HG03066 (cell line): ENCODE data around the gene SLC25A10.

Source experiments
- ATAC-seq: cut with Tn5 transposase; IDR thresholded peaks from one replicate; pipeline ENCODE4 v1.9.1; 2021; ENCODE audit warnings: low read depth; ENCODE audit not compliant: unreplicated experiment

SLC25A10 gene

GRCh38 chr17:81686614-81687013 lies 25.5 kb upstream of the SLC25A10 start:
- no peak for ATAC-seq

DNA sequence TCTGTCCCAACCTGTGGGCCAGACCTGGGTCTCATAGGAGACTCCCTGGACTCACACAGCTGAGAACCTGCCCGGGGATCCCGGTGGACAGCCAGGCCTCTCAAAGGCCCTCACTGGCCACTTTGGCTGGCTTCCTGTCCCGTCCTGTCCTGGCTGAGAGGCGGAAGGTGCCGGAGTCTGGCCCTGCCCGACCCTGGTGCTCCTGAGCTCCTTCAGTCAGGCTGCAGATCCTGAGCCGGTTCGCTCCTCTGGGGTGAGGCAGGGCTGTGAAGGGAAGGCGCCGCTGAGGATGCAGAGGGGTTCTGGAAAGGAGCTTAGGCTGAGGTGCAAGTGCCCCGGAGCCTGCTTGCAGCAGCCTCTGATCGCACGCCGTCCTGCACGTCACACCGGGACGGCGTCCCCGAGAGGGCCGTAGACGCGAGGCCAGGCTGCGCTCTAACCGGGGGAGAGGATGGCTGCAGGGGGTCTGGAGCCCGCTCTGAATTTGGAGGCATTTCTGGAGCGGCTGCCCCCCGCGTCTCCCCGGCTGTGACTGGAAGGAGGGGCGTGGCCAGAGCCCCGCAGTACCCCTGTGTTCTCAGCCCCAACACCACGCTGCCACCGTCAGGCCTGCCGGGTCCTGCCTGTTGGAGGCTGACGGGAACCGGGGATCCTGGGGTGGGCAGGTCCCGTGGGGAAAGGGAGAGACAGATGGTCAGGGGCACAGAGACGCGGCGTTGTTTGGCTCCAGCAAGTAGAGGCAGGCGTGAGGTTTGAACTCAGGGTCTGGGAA lies 24.1 kb upstream of the SLC25A10 start:
- no peak for ATAC-seq

DNA sequence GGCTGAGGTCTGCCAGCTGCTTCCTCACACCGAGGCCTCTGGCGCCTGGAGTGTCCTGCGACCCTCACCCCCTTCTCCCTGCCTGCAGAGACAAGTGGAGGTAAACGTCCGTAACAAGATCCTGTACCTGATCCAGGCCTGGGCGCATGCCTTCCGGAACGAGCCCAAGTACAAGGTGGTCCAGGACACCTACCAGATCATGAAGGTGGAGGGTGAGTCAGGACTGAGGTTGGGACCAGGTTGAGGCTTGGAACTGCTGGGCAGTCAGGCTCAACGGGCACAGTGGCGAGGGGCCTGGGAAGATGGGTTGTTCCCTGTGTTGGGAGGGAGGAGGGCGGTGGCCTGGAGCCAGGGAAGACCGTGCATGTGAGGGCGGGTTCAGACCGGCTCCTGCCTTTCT lies 23.5 kb upstream of the SLC25A10 start:
- no peak for ATAC-seq

GRCh38 chr17:81690066-81690465 lies 22.0 kb upstream of the SLC25A10 start:
- ATAC-seq, result no peak

DNA sequence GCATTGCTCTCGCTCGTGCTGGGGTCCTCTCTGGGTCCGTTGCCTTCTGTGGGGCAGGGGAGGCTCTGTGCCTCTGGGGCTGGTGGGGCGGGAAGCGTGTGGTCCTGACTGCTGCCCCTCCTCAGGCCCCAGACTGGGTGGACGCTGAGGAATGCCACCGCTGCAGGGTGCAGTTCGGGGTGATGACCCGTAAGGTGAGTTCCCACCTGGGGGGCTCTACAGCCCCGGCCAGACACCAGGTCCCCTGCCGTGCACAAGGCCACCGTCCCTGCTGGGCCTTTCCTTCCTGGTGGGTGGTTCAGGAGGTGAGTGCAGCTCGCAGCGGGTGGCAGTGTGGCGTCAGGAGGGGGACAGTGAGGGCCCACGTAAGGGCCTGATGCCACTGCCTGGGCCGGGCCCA lies 21.5 kb upstream of the SLC25A10 start:
- ATAC-seq, result no peak

DNA sequence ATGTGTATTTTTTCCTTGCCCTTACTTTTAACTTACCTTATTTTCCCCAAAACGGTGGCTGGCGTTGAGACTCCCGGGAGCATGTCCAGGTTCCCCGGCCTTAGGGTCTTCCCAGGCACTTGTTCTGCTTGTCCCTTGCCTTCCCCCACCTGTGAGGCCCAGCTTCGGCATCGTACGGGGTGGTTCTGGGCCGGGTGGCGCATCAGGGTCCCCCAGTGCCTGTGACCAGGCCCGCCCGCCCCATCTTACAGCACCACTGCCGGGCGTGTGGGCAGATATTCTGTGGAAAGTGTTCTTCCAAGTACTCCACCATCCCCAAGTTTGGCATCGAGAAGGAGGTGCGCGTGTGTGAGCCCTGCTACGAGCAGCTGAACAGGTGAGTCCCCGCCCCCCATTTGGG lies 20.9 kb upstream of the SLC25A10 start:
- no peak for ATAC-seq

DNA sequence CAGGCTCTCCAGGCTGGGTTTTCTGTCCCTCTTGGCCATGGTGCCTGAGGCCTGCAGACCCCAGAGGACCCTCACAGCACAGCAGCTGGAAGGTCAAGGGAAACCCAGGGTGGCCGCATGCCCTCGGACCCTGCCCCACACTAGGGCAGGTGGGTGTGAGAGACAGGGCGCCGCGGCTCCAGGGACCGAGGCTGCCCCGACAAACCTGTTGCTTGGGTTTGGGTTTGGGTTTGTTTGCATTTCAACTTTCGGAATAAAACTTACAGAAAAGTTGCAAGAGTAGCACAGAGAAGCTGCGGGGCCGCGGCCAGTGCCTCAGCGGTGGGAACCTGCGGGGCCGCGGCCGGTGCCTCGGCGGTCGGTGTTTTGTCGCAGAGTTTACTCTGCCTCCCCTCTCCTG lies 20.5 kb upstream of the SLC25A10 start:
- no peak for ATAC-seq

DNA sequence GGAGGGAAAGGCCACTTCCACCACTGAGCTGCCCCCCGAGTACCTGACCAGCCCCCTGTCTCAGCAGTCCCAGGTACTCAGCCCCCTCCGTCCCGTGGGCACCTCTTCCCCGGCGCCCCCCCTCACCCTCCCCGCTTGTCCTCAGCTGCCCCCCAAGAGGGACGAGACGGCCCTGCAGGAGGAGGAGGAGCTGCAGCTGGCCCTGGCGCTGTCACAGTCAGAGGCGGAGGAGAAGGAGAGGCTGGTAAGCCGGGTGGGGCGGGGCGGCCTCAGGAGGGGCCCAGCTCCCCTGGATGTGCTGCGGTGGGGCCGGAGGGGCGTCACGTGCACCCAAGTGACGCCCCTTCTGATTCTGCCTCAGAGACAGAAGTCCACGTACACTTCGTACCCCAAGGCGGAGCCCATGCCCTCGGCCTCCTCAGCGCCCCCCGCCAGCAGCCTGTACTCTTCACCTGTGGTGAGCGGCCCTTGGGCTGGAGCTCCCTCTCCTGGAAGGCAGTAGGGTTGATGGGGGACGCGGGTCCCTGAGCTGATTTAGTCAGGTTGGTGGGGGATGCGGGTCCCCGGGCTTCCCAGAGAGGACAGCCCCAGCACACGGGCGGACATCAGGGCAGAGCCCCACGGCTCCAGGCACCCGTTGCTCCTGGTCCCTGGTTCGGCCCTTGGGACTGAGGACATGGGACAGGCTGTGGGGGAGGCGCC lies 18.4 kb upstream of the SLC25A10 start:
- ATAC-seq, result no peak

DNA sequence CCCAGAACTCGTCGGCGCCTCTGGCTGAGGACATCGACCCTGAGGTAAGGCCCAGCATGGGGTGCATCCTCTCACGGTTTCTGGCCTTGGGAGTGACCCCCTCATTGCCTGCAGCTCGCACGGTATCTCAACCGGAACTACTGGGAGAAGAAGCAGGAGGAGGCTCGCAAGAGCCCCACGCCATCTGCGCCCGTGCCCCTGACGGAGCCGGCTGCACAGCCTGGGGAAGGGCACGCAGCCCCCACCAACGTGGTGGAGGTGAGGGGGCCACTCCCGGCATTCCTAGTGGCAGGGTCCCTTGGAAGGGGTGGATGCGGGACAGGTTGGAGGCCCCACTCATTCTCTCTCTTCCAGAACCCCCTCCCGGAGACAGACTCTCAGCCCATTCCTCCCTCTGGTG lies 17.3 kb upstream of the SLC25A10 start:
- no peak for ATAC-seq

- no peak for ATAC-seq
Observed at GRCh38 chr17:81695211-81695610, 16.9 kb upstream of the SLC25A10 start.

DNA sequence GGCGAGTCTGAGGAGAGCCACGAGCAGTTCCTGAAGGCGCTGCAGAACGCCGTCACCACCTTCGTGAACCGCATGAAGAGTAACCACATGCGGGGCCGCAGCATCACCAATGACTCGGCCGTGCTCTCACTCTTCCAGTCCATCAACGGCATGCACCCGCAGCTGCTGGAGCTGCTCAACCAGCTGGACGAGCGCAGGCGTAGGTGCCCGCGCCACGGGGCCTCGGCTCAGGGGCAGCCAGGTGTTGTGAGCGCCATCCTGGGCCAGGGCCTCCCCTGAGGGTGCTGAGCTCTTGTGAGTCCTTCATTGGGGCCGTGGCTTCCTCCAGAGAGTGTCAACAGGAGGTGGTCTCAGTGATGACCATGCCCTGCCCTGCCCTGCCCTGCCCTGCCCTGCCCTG lies 16.3 kb upstream of the SLC25A10 start:
- no peak for ATAC-seq

DNA sequence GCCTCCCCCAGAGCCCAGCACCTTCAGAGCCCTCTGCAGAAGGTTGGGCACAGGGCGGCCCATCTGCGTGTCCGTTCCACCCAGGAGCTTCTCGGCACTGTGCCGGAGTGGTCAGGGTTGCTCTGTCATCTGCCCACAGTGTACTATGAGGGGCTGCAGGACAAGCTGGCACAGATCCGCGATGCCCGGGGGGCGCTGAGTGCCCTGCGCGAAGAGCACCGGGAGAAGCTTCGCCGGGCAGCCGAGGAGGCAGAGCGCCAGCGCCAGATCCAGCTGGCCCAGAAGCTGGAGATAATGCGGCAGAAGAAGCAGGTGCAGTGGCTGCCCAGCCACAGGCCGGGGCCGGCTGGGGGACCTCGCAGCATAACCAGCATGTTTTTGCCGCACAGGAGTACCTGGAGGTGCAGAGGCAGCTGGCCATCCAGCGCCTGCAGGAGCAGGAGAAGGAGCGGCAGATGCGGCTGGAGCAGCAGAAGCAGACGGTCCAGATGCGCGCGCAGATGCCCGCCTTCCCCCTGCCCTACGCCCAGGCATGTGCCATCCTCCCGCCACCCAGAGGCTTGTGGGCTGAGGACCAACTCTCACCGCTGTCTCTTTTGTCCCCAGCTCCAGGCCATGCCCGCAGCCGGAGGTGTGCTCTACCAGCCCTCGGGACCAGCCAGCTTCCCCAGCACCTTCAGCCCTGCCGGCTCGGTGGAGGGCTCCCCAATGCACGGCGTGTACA lies 15.7 kb upstream of the SLC25A10 start:
- no peak for ATAC-seq

DNA sequence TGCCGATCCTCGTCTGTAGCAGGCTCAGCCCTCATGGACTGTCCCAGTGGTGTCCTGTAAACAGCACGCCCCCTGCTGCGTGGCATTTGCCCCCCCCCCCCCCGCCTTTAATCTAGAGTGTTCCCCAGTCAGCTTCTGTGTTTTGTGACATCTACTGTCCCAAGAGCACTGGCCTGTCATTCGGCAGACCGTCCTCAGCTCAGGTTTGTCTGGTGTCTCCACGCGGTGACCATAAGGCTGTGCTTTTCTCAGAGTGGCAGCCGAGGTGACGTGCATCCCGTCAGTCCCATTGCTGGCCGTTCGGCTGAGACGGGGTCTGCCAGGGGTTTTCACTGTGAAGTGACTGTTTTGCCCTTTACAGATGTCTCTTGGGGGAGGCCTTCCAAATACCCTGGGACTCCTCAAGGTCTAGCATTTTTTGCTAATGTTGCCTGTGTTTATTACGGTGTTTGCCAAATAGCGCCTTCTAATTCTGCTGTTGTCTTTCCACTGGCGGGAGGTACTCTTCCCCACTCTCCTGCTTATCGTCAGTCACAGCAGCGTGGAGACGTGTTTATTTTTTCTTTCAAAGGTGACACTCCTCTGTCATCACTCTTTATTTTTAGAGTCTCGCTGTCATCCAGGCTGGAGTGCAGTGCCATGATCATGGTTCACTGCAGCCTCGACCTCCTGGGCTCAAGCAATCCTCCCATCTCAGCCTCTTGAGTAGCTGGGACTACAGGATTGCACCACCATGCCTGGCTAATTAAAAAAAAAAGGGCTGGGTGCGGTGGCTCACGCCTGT lies 14.6 kb upstream of the SLC25A10 start:
- no peak for ATAC-seq

DNA sequence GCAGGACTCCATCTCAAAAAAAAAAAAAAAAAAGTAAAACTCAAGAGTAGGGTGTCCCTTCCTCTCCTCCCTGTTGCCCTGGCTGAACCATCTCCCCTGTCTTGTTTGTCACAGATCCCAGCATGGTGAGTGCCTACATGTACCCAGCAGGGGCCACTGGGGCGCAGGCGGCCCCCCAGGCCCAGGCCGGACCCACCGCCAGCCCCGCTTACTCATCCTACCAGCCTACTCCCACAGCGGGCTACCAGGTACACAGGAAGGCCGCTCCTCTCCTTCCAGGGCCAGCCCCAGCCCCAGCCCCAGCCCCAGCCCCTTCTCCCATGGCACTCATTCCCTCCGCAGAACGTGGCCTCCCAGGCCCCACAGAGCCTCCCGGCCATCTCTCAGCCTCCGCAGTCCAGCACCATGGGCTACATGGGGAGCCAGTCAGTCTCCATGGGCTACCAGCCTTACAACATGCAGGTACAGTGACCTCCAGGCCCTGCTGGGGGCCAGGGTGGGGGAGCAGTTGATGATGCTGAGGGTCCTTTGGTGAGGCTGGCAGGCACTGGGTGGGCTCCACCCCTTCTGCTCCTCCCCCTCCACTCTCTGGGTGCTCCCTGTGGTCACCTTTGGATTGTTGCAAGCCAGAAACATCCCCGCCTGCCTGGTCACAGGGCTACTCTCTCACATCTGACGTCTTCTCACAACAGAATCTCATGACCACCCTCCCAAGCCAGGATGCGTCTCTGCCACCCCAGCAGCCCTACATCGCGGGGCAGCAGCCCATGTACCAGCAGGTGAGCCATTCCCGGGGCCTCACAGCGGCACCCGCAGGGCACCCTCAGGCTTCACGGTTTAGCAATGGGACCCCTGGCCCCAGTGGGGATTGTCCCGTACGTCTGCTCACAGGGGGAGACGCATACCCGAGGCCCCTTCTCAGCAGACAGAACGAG lies 11.5 kb upstream of the SLC25A10 start:
- no peak for ATAC-seq

DNA sequence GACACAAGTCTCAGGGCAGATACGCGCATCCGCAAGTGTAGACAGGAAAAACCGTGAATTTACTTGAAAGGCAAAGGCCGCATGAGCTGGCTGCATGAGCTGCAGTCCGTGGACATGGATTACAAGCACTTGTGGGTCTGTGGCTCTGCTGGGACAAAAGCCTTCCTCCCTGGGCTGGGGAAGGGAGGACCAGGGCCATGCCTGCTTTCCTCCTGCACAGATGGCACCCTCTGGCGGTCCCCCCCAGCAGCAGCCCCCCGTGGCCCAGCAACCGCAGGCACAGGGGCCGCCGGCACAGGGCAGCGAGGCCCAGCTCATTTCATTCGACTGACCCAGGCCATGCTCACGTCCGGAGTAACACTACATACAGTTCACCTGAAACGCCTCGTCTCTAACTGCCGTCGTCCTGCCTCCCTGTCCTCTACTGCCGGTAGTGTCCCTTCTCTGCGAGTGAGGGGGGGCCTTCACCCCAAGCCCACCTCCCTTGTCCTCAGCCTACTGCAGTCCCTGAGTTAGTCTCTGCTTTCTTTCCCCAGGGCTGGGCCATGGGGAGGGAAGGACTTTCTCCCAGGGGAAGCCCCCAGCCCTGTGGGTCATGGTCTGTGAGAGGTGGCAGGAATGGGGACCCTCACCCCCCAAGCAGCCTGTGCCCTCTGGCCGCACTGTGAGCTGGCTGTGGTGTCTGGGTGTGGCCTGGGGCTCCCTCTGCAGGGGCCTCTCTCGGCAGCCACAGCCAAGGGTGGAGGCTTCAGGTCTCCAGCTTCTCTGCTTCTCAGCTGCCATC lies 10.6 kb upstream of the SLC25A10 start:
- no peak for ATAC-seq

DNA sequence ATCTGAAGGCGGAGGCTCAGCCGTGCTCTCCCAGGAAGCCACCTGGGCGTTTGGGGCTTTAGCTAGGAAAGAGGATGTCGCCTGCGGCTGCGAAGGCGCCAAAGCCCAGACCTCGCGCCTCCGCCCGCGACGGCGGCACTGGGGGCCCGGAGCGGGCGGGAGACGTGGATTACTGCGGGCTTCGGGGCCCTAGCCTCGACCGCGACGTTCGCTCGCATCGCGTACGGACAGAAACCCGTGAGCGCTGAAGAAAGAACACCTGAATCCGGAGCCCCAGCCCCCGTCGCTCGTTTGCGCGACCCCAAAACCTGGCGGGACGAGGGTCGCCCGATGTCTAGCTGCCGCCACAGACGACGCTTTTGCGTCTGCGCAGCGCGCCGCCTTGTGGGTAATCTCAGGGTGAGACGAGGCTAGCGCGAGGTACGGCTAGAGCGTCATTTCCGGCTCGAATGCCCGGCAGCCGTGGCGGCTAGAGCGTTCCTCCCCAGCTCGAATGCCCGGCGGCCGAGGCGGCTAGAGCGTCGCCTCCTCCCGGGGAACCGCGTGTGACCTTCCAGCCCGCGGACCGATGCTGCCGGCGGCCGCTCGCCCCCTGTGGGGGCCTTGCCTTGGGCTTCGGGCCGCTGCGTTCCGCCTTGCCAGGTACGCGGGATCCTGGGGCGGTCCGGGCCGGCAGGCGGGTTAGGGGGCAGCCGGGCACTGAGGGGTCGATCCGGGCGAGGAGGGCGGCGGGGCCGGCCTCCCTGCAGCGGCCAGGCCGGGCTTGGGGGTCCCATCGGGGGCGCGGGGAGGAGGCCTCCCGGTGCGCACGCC lies 8.9 kb upstream of the SLC25A10 start, which contains the start of gene MRPL12:
TSS of gene MRPL12 (plus strand) at position 434 of the 813 bp plus-strand sequence. CDS start at position 569, 135 bp downstream.
- peak; percentile 79 for ATAC-seq

- ATAC-seq, result no peak
Observed at GRCh38 chr17:81703747-81704654, 8.1 kb upstream of the SLC25A10 start.
